ENCODE measurements around the gene SEMA6C.

DNA sequence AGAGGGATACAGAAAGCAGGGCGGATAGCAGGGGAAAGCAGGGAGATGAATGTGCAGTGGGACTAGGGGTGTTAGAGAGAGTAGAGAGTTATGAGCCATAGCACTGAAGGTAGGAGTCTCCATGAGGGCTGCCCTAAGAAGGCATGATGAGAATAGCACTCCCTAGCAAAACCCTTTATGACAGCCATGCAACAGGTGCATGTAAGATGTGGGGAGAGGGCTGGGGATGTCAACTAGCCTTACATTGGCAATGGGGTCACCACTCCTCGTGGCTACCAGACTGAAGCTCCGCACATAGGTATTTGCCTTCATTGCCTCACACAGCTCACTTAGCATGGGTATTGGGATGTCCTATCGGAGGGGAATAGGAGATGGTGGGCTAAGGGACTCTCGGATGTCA is 24.8 kb upstream of the SEMA6C start:
- TF ChIP-seq, protein P1, sequence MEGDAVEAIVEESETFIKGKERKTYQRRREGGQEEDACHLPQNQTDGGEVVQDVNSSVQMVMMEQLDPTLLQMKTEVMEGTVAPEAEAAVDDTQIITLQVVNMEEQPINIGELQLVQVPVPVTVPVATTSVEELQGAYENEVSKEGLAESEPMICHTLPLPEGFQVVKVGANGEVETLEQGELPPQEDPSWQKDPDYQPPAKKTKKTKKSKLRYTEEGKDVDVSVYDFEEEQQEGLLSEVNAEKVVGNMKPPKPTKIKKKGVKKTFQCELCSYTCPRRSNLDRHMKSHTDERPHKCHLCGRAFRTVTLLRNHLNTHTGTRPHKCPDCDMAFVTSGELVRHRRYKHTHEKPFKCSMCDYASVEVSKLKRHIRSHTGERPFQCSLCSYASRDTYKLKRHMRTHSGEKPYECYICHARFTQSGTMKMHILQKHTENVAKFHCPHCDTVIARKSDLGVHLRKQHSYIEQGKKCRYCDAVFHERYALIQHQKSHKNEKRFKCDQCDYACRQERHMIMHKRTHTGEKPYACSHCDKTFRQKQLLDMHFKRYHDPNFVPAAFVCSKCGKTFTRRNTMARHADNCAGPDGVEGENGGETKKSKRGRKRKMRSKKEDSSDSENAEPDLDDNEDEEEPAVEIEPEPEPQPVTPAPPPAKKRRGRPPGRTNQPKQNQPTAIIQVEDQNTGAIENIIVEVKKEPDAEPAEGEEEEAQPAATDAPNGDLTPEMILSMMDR (IDR thresholded peaks at IDR 0.05; ENCODE audit: low read depth, low read length): no peak
- TF ChIP-seq POLR2A (IDR thresholded peaks at IDR 0.05; ENCODE audit: extremely low read depth, insufficient read length): no peak
